Measurements from ENCODE around the gene PFDN4.
A peak's percentile ranks its signal among the peaks of the same experiment; 100 is the strongest.

The PFDN4 gene, protein sequence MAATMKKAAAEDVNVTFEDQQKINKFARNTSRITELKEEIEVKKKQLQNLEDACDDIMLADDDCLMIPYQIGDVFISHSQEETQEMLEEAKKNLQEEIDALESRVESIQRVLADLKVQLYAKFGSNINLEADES

DNA sequence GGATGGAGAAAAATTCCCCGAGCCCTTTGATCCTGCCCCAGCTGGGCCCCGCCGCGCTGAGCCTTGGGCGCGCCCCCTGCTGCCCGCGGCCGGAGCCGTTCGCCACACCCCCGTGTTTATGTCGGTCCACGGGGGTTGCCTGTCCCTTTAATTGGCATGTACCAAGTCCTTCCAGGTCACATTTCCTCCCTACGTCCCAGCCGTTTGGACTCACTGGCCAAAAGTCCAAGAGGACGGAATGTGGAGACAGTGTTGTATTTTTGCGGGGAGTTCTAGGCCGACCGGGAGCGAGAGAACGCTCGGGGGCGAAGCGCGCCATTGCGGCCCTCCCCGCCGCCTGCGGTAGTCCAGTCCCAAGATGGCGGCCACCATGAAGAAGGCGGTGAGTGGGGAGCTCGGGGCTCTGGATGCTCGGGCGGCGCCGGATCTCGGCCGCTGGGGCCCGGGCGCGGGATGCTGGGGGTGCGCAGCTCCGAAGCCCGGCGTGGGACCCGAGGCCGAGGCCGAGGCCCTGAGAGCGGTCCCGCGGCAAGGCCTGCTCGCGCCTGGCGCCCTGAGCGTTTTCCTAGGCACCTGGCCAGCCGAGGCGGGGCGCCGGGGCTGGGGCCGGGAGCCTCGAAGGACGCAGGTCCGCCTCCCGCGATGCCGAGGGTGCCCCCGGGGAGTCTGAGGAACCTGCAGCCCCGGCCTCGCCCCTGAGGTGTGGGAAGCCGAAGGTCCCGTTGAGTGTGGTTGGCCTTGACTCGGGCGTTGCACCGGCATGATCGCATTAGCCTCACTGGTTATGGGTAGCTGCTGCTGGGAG, at the start of gene PFDN4:
TSS of gene PFDN4 (plus strand) at position 345 of the 805 bp plus-strand sequence. CDS start at position 359, 14 bp downstream.
- TF ChIP-seq, protein P1, sequence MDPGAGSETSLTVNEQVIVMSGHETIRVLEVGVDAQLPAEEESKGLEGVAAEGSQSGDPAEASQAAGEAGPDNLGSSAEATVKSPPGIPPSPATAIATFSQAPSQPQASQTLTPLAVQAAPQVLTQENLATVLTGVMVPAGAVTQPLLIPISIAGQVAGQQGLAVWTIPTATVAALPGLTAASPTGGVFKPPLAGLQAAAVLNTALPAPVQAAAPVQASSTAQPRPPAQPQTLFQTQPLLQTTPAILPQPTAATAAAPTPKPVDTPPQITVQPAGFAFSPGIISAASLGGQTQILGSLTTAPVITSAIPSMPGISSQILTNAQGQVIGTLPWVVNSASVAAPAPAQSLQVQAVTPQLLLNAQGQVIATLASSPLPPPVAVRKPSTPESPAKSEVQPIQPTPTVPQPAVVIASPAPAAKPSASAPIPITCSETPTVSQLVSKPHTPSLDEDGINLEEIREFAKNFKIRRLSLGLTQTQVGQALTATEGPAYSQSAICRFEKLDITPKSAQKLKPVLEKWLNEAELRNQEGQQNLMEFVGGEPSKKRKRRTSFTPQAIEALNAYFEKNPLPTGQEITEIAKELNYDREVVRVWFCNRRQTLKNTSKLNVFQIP (CRISPR knock-in tag; IDR thresholded peaks at IDR 0.05; ENCODE audit: borderline replicate concordance, low read depth): no peak
- TF ChIP-seq, protein P2, sequence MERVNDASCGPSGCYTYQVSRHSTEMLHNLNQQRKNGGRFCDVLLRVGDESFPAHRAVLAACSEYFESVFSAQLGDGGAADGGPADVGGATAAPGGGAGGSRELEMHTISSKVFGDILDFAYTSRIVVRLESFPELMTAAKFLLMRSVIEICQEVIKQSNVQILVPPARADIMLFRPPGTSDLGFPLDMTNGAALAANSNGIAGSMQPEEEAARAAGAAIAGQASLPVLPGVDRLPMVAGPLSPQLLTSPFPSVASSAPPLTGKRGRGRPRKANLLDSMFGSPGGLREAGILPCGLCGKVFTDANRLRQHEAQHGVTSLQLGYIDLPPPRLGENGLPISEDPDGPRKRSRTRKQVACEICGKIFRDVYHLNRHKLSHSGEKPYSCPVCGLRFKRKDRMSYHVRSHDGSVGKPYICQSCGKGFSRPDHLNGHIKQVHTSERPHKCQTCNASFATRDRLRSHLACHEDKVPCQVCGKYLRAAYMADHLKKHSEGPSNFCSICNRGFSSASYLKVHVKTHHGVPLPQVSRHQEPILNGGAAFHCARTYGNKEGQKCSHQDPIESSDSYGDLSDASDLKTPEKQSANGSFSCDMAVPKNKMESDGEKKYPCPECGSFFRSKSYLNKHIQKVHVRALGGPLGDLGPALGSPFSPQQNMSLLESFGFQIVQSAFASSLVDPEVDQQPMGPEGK (CRISPR knock-in tag; IDR thresholded peaks at IDR 0.05; ENCODE audit: borderline replicate concordance): no peak
- TF ChIP-seq ZFP3 (CRISPR knock-in tag; IDR thresholded peaks at IDR 0.05): no peak
- TF ChIP-seq, protein P3, sequence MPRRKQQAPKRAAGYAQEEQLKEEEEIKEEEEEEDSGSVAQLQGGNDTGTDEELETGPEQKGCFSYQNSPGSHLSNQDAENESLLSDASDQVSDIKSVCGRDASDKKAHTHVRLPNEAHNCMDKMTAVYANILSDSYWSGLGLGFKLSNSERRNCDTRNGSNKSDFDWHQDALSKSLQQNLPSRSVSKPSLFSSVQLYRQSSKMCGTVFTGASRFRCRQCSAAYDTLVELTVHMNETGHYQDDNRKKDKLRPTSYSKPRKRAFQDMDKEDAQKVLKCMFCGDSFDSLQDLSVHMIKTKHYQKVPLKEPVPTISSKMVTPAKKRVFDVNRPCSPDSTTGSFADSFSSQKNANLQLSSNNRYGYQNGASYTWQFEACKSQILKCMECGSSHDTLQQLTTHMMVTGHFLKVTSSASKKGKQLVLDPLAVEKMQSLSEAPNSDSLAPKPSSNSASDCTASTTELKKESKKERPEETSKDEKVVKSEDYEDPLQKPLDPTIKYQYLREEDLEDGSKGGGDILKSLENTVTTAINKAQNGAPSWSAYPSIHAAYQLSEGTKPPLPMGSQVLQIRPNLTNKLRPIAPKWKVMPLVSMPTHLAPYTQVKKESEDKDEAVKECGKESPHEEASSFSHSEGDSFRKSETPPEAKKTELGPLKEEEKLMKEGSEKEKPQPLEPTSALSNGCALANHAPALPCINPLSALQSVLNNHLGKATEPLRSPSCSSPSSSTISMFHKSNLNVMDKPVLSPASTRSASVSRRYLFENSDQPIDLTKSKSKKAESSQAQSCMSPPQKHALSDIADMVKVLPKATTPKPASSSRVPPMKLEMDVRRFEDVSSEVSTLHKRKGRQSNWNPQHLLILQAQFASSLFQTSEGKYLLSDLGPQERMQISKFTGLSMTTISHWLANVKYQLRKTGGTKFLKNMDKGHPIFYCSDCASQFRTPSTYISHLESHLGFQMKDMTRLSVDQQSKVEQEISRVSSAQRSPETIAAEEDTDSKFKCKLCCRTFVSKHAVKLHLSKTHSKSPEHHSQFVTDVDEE (CRISPR knock-in tag; IDR thresholded peaks at IDR 0.05): no peak; the same call in 1 of the 2 replicates
- TF ChIP-seq ZC3H10 (CRISPR knock-in tag; IDR thresholded peaks at IDR 0.05): no peak
- no peak; the same call in 1 of the 2 replicates for TF ChIP-seq TCF4 (CRISPR knock-in tag; IDR thresholded peaks at IDR 0.05; ENCODE audit: borderline replicate concordance)
- TF ChIP-seq, protein P4, sequence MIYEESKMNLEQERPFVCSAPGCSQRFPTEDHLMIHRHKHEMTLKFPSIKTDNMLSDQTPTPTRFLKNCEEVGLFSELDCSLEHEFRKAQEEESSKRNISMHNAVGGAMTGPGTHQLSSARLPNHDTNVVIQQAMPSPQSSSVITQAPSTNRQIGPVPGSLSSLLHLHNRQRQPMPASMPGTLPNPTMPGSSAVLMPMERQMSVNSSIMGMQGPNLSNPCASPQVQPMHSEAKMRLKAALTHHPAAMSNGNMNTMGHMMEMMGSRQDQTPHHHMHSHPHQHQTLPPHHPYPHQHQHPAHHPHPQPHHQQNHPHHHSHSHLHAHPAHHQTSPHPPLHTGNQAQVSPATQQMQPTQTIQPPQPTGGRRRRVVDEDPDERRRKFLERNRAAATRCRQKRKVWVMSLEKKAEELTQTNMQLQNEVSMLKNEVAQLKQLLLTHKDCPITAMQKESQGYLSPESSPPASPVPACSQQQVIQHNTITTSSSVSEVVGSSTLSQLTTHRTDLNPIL (CRISPR knock-in tag; IDR thresholded peaks at IDR 0.05; ENCODE audit: low read depth): no peak
- no peak for TF ChIP-seq PPARA (CRISPR knock-in tag; IDR thresholded peaks at IDR 0.05; ENCODE audit: borderline replicate concordance)
- TF ChIP-seq CSDC2 (CRISPR knock-in tag; IDR thresholded peaks at IDR 0.05): no peak
- no peak for TF ChIP-seq SNAI2 (CRISPR knock-in tag; IDR thresholded peaks at IDR 0.05)
- no peak for TF ChIP-seq GLIS3 (CRISPR knock-in tag; IDR thresholded peaks at IDR 0.05)
- TF ChIP-seq ZNF565 (CRISPR knock-in tag; conservative IDR thresholded peaks at IDR 0.05; ENCODE audit: low read depth): no peak
- no peak for TF ChIP-seq RARB (CRISPR knock-in tag; IDR thresholded peaks at IDR 0.05)
- TF ChIP-seq BACH2 (CRISPR knock-in tag; IDR thresholded peaks at IDR 0.05; ENCODE audit: borderline replicate concordance): no peak

DNA sequence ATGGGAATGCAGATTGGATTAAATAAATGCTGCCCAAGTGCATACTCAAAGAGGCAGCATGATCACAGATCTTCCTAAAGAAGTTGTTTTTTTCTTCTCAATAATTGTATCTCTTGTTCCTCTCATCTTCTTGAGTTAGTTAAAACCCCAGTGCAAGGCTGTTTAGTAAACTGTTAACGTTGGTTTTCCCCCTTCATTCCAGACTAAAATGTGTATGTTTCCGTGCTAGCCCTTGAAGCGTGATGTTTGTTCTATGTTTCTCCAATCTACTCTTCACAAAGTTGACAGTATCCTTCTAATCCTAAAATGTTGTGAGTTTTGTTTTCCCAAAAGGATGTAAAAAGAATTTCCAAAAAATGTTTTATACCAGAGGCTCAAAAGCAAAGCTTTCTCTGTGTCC, 49.7 kb upstream of the PFDN4 start:
- no peak for TF ChIP-seq ARNTL (CRISPR knock-in tag; IDR thresholded peaks at IDR 0.05; ENCODE audit: borderline replicate concordance, low read depth)
- no peak for TF ChIP-seq ZNF70 (CRISPR knock-in tag; IDR thresholded peaks at IDR 0.05)
- no peak for TF ChIP-seq SNAI2 (CRISPR knock-in tag; IDR thresholded peaks at IDR 0.05)
- no peak for TF ChIP-seq ESRRG (CRISPR knock-in tag; IDR thresholded peaks at IDR 0.05)
- TF ChIP-seq OSR1 (CRISPR knock-in tag; IDR thresholded peaks at IDR 0.05): no peak
- TF ChIP-seq TOX (CRISPR knock-in tag; IDR thresholded peaks at IDR 0.05; ENCODE audit: borderline replicate concordance): no peak
- no peak for TF ChIP-seq CSDC2 (CRISPR knock-in tag; IDR thresholded peaks at IDR 0.05)
- no peak for ATAC-seq

More for the DNA sequence above, at the start of gene PFDN4:
- ATAC-seq: peak; percentile 97

DNA sequence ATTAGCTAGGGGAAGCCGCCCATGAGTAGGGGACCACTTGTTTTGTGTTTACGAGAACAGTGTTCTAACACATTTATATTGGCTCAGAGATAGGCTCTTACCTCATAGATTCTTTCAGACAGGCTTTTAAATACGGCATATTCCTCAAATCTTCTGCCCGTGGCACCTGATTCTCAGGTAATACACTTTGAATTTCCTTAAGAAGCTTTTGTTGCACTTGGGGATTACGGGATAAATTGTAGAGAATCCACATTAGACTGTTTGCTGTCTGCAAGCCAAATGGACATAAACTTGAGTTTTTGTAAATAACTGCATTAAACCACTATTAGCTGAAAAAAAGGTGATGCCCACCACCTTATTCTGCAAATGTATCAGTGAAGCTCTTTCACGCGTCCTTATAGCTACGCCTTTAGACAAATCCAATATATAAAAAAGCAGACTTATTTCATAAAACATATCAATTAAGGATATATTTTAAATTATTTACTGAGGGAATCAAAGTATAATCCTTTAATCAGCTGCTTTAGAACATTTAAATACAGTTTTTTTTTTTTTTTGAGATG, 49.0 kb upstream of the PFDN4 start:
- ATAC-seq: no peak

More for the DNA sequence above, 49.0 kb upstream of the PFDN4 start:
- TF ChIP-seq BACH2 (CRISPR knock-in tag; IDR thresholded peaks at IDR 0.05; ENCODE audit: borderline replicate concordance): no peak
- TF ChIP-seq GLIS3 (CRISPR knock-in tag; IDR thresholded peaks at IDR 0.05): no peak
- no peak for TF ChIP-seq ZFP30 (CRISPR knock-in tag; IDR thresholded peaks at IDR 0.05)
- TF ChIP-seq, protein P2 (CRISPR knock-in tag; IDR thresholded peaks at IDR 0.05; ENCODE audit: borderline replicate concordance): no peak
- no peak for TF ChIP-seq ZC3H10 (CRISPR knock-in tag; IDR thresholded peaks at IDR 0.05)
- no peak for TF ChIP-seq SNAI2 (CRISPR knock-in tag; IDR thresholded peaks at IDR 0.05)

All from SK-N-SH treated with all-trans-retinoic acid at 6 μM for 48 hours (cell line).